ENCODE results near the gene SLC23A3.
"Not testable (repeated sequence)": the region's sequence is repeated elsewhere in the genome, so short reads cannot be mapped to it uniquely, and the experiment has no call there.

SLC23A3 gene

GRCh38 chr2:219209236-219210195 is 39.7 kb upstream of the SLC23A3 start:
- DNase-seq, result no peak
- peaks cover under 1% of the 10 kb centered on the region for H3K9me3 Mint-ChIP-seq
- peaks cover 50% of the 10 kb centered on the region for H3K4me1 Mint-ChIP-seq (ENCODE audit: low read depth)
- H3K4me3 Mint-ChIP-seq, result peak overlapping the region; percentile 92
- H3K27ac Mint-ChIP-seq, result peak overlapping the region; percentile 98
- H3K36me3 Mint-ChIP-seq (ENCODE audit: low read depth), result peaks cover 74% of the 10 kb centered on the region
- no peaks in the 10 kb centered on the region for H3K27me3 Mint-ChIP-seq

GRCh38 chr2:219207884-219208740 is 38.3 kb upstream of the SLC23A3 start:
- peak overlapping the region; percentile 98 for H3K27ac Mint-ChIP-seq
- no peak for DNase-seq
- H3K9me3 Mint-ChIP-seq, result peaks cover 6% of the 10 kb centered on the region

DNA sequence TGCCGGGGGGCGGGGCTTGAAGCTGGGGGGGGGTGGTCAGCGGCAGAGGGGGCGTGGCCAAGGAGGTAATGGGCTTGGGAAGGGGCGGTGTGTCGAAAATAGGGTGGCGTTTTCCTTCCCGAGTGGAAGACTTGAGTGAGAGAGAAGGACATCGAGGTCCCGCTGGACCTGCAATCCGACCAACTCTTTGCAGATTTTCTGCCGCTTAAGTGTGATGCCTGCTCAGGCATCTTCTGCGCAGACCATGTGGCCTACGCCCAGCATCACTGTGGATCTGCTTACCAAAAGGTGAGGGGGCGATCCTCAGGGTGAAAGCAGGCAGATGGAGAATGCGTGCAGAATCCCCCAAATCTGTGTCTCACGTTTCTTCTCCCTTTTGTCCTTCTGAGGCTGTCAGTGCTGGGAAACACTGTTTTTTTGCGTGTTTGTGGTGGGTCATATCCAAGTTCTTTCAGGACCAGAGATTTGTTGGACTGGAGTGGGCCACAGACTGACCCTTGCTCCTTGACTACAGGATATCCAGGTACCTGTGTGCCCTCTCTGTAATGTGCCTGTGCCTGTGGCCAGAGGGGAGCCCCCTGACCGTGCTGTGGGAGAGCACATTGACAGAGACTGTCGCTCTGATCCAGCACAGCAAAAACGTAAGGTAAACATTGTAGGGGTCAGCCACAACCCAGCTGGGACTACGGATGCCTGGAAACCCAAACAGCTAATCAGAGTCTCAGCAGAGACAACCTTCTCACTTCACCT is 37.5 kb upstream of the SLC23A3 start:
- Mint-ChIP-seq H3K4me1 (ENCODE audit: low read depth) (peaks cover 50% of the 10 kb centered on the region), H3K4me3 (peak overlapping the region; percentile 92), H3K36me3 (ENCODE audit: low read depth) (peaks cover 52% of the 10 kb centered on the region), H3K9me3 (peaks cover 6% of the 10 kb centered on the region), H3K27ac (peak overlapping the region; percentile 98), H3K27me3 (no peaks in the 10 kb centered on the region)
- DNase-seq, result no peak

More at GRCh38 chr2:219207884-219208740, 38.3 kb upstream of the SLC23A3 start:
- Mint-ChIP-seq H3K4me3 (peak overlapping the region; percentile 92), H3K4me1 (ENCODE audit: low read depth) (peaks cover 50% of the 10 kb centered on the region), H3K27me3 (no peaks in the 10 kb centered on the region), H3K36me3 (ENCODE audit: low read depth) (peaks cover 60% of the 10 kb centered on the region)

DNA sequence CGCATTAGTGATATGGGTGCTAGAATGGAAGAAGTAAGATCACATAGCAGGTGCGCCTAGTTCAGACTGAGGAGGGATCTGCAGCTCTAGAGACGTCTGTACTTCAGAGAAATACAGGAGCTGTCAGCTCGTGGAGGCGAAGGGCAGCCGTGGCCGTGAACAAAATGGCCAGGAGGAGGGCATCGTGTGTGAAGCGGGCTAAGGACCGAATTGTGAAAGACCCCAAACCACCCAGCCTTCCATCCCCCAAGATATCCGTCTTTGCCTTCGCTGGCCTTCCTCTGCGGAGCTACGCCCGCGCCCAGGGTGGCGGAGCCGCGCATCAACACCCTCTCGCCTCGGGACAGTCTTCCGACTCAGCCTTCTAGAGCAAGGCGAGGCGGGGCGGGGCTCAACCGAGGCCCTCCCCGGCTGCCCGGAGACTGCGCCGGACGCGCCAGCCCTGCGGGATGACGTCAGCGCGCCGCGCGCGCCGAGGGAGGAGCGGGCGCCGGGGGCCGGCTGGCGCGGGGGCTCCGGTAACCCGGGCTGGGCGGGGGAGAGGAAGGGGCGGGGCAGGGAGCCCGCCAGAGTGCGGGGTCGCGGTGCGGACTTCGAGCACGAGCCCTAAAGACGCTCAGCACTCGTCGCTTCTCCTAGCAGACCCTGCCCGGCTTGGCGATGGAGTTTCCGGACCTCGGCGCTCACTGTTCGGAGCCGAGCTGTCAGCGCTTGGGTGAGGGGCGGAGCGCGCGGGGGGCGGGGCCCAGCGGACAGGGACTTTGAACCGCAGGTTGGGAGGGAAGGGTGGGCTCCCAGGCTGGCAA is 36.7 kb upstream of the SLC23A3 start, which contains the start of gene ZFAND2B:
ZFAND2B (plus strand) TSS at position 455 of the 806 bp plus-strand sequence; CDS start at position 661, 206 bp downstream.
- Mint-ChIP-seq H3K36me3 (ENCODE audit: low read depth) (peaks cover 47% of the 10 kb centered on the region), H3K27me3 (no peaks in the 10 kb centered on the region), H3K4me1 (ENCODE audit: low read depth) (peaks cover 46% of the 10 kb centered on the region), H3K27ac (peak within 1 kb of the TSS; percentile 98), H3K4me3 (peak within 1 kb of the TSS; percentile 92), H3K9me3 (peaks cover 6% of the 10 kb centered on the region)
- DNase-seq, result peak; percentile 97

DNA sequence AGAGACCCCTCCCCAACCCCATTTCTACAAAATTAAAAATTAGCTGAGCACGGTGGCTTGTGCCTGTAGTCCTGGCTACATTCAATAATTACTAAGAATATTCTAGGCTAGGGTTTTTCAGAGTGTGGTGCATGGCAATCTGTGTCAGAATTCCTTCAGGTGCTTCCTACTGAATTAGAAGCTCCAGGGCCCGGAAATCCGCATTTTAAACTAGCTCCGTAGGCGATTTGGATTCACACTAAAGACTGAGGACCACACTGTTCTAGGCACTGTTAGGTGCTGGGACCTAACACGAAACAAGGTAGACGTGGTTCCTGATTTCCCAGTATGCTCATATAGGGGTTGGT is 36.1 kb upstream of the SLC23A3 start:
- peak overlapping the region; percentile 98 for H3K27ac Mint-ChIP-seq
- peaks cover 6% of the 10 kb centered on the region for H3K9me3 Mint-ChIP-seq
- peaks cover 42% of the 10 kb centered on the region for H3K4me1 Mint-ChIP-seq (ENCODE audit: low read depth)

DNA sequence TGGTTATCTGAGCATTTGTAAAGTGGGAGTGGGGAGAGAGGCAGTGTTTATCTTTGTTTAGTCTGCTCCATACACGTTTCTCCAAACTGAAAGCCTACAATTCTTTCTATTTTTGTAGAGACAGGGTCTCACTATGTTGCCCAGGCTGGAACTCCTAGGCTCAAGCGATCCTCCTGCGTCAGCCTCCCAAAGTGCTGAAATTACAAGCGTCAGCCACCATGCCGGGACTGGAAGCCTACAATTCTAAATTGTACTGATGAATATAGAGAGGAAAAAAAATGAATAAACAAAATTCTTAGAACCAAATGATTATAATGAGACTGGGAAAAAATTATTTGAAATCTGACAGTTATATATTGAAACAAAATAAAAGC is 35.3 kb upstream of the SLC23A3 start:
- Mint-ChIP-seq H3K36me3 (ENCODE audit: low read depth) (peaks cover 33% of the 10 kb centered on the region), H3K27me3 (no peaks in the 10 kb centered on the region), H3K4me3 (peak overlapping the region; percentile 27), H3K9me3 (peaks cover 6% of the 10 kb centered on the region), H3K27ac (peak overlapping the region; percentile 98), H3K4me1 (ENCODE audit: low read depth) (peaks cover 42% of the 10 kb centered on the region)
- no peak for DNase-seq

More for the DNA sequence above, 36.1 kb upstream of the SLC23A3 start:
- DNase-seq, result no peak
- Mint-ChIP-seq H3K27me3 (no peaks in the 10 kb centered on the region), H3K36me3 (ENCODE audit: low read depth) (peaks cover 41% of the 10 kb centered on the region), H3K4me3 (peak overlapping the region; percentile 92)

GRCh38 chr2:219204425-219205164 is 34.8 kb upstream of the SLC23A3 start:
- no peaks in the 10 kb centered on the region for H3K27me3 Mint-ChIP-seq
- H3K36me3 Mint-ChIP-seq (ENCODE audit: low read depth), result peaks cover 28% of the 10 kb centered on the region
- no peak overlapping the region for H3K27ac Mint-ChIP-seq
- no peak overlapping the region for H3K4me3 Mint-ChIP-seq
- DNase-seq, result no peak
- peaks cover 6% of the 10 kb centered on the region for H3K9me3 Mint-ChIP-seq
- peaks cover 40% of the 10 kb centered on the region for H3K4me1 Mint-ChIP-seq (ENCODE audit: low read depth)

DNA sequence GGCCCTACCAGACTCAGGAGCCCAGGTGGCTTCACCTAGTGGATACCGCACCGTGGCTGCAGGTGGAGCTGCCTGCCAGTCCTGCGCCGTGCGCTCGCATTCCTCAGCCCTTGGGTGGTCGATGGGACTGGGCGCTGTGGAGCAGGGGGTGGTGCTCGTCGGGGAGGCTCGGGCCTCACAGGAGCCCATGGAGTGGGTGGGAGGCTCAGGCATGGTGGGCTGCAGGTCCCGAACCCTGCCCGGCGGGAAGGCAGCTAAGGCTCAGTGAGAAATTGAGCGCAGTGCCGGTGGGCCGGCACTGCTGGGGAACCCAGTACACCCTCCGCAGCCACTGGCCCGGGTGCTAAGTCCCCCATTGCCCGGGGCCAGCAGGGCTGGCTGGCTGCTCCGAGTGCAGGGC is 31.5 kb upstream of the SLC23A3 start:
- H3K27me3 Mint-ChIP-seq; DNase-seq; H3K36me3 Mint-ChIP-seq (ENCODE audit: low read depth); H3K9me3 Mint-ChIP-seq; H3K4me3 Mint-ChIP-seq: not testable (repeated sequence)
- Mint-ChIP-seq H3K27ac (peak overlapping the region; percentile 88), H3K4me1 (ENCODE audit: low read depth) (peaks cover 23% of the 10 kb centered on the region)

GRCh38 chr2:219200502-219201326 is 30.9 kb upstream of the SLC23A3 start:
- peak overlapping the region; percentile 88 for H3K27ac Mint-ChIP-seq
- not testable (repeated sequence) for H3K36me3 Mint-ChIP-seq (ENCODE audit: low read depth); H3K9me3 Mint-ChIP-seq; H3K27me3 Mint-ChIP-seq
- DNase-seq, result peak; percentile 61
- peak overlapping the region; percentile 73 for H3K4me3 Mint-ChIP-seq
- H3K4me1 Mint-ChIP-seq (ENCODE audit: low read depth), result peaks cover 19% of the 10 kb centered on the region

DNA sequence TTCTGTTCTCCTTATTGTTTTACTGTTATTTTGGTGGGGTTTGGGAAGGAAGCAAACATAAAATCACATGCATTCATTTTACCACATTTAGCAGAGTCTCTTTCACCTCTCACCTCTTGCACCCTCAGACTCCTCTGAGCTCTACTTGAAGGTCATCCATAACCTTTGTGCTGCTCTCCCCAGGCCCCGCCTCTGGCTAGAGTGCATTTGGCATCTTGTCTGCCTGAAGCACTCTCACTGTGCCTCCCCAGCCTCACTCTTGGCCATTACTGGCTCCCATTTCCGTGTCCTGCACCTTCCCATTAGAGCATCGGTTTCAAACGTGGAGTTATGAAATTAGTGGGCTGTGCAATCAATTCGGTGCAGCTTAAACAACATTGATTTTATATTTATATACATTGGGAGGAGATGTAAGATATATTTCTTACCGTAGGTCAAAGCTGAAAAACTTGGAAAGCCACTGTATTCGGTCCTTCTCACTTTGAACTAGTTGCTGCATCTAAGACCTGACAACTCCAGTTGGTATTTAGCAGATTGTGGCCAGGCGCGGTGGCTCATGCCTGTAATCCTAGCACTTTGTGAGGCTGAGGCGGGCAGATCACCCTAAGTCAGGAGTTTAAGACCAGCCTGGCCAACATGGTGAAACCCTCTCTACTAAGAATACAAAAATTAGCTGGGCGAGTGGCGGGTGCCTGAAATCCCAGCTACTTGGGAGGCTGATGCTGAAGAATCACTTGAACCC is 29.8 kb upstream of the SLC23A3 start:
- Mint-ChIP-seq H3K9me3 (peaks cover 6% of the 10 kb centered on the region), H3K27me3 (peaks cover 5% of the 10 kb centered on the region), H3K27ac (peak overlapping the region; percentile 34), H3K4me1 (ENCODE audit: low read depth) (peaks cover 19% of the 10 kb centered on the region), H3K4me3 (peak overlapping the region; percentile 46), H3K36me3 (ENCODE audit: low read depth) (no peaks in the 10 kb centered on the region)
- no peak for DNase-seq

DNA sequence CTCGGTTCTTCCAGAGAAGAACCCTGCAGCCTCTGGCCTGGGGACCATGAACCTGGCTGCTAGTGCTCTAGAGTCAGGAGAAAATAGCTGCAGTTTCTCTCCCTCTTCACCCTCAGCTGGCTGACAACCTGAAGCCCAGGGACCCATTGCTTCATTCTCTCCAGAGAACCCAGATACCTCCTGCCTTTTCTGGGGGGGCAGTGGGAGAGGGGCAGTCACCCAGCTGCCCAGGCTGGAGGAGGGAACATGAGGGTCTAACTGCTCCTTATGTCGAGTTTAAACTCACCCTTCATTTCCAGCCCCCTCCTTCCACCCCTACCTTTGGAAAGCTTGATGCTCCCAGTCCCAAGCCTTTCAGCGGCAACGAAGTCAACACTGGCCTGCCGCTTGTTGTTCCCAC is 29.1 kb upstream of the SLC23A3 start:
- Mint-ChIP-seq H3K36me3 (ENCODE audit: low read depth) (no peaks in the 10 kb centered on the region), H3K4me3 (peak overlapping the region; percentile 46), H3K4me1 (ENCODE audit: low read depth) (peaks cover 19% of the 10 kb centered on the region), H3K27ac (peak overlapping the region; percentile 34), H3K27me3 (peaks cover 5% of the 10 kb centered on the region), H3K9me3 (peaks cover 4% of the 10 kb centered on the region)
- DNase-seq, result no peak

DNA sequence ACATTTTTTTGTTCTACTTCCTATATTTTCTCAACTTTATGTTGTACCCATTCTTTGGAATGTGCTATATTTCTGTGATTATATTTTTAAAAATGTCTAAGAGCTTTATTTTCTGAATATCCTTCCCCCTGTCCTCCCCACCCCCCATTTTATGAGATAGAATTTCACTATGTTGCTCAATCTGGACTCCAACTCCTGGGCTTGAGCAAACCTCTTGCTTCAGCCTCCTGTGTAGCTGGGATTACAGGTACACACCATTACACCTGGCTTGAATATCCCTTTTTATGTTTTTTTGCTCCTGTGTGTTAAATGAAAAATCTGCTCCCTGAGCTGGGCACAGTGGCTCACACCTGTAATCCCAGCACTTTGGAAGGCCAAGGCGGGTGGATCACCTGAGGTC is 27.6 kb upstream of the SLC23A3 start:
- Mint-ChIP-seq H3K27ac (no peak overlapping the region), H3K4me3 (no peak overlapping the region), H3K36me3 (ENCODE audit: low read depth) (no peaks in the 10 kb centered on the region), H3K4me1 (ENCODE audit: low read depth) (peaks cover 19% of the 10 kb centered on the region), H3K27me3 (peaks cover 5% of the 10 kb centered on the region), H3K9me3 (no peaks in the 10 kb centered on the region)
- no peak for DNase-seq

Data from activated T-cell treated with anti-CD3 and anti-CD28 coated beads, Interleukin-2, amount 50 U/mL, for 24 hours (primary cell).